NOMO-1 treated with DMSO at 0.1 percent for 48 hours (cell line): Measurements from ENCODE around the gene CFAP100.

ENCODE experiments used
- DNase-seq: peaks from one replicate; lab custom pipeline; 2025; ENCODE audit not compliant: unreplicated experiment; lab: John Stamatoyannopoulos, UW

CFAP100 gene

GRCh38 chr3:126419886-126420786 is 25.4 kb downstream of the CFAP100 start:
- DNase-seq, result no peak

- no peak for DNase-seq
These were observed 26.9 kb downstream of the CFAP100 start for GRCh38 chr3:126421573-126422119.

DNA sequence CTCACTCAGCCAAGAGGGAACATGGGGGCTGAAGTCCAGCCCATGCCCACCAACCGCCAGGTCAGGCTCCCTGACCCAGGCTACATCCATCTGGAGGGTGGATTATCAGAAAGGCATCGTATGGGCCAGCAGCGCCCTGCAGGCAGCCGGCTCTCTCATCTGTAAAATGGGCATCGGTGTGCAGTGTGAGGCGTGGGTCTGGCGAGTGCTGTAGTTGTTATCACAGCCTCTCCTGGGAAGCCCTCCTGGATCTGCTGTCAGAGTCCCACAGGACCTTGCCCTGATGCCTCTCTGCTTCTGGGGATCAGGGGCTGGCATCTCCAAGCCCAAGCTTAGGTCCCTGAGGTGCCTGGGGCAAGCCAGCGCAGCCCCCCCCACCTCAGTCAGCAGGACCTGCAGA is 27.4 kb downstream of the CFAP100 start:
- DNase-seq, result no peak

GRCh38 chr3:126422571-126423091 is 27.9 kb downstream of the CFAP100 start:
- DNase-seq, result no peak

DNA sequence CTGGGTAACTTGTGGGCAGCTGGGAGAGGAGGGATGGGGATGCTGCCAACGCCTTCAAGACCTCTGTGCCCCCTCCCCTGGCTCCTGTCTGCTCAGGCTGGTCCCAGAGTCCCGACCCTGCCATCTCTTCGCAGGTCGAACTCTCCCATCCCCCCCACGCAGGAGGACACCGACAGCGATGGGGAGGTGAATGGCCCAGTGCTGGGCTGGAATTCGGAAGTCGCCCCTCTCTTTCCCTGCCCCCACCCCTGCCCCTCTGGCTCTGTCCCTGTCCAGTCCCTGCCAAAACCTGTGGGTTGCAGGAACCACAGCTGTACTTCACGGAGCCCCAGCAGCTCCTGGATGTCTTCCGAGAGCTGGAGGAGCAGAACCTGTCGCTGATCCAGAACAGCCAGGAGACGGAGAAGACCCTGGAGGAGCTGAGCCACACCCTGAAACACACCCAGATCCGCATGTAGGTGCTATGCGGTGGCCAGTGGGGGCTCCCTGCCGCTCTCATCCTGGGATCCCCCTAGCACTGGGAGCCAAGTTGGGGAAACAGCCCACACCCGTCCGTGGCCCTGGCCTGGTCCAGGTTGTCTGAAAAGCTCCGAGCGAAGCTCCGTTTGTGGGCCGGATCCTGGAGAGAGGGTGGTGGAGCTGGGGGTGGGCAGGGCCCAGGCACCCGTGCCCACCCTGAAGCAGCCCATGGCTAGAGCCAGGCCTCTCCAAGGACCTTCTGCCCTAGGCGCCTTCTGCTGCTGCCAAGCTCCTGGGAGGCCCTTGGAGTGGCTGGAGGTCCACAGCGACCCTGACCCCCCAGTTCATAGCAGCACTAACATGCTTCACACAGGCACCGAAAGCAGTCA is 28.7 kb downstream of the CFAP100 start:
- peak; percentile 29 for DNase-seq

DNA sequence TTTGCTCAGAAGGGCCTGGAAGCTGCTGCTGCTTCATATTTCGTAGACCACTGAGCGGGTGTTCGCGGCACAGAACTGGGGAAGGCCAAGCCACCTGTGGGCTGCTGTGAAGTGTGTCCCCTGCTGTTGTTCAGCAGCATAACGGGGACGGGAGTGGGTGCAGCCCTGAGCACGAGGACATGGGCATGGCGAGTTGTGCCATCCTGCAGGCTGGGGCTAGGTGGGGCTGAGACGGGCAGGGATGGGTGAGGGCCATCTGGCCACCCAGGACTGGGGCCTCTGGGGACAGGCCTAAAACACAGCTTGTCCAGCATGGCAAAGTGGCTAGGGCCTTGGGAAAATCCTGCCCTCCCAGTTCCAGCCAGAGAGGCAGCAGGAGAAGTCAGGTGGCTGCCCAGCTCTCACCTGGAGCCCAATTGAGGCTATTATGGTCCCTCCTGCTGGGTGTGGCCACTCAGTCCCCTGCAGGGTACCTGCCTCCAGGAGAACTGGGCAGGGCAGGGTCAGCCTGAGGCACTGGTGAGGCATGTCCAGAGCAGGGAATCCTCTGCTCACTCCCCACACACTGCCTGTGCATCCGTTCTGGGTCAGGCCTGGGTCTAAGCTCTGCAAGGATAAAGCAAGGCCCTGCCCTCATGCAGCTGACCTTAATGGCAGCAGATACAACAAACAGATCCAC is 29.5 kb downstream of the CFAP100 start:
- DNase-seq, result no peak

GRCh38 chr3:126424751-126425150 is 30.0 kb downstream of the CFAP100 start:
- no peak for DNase-seq

DNA sequence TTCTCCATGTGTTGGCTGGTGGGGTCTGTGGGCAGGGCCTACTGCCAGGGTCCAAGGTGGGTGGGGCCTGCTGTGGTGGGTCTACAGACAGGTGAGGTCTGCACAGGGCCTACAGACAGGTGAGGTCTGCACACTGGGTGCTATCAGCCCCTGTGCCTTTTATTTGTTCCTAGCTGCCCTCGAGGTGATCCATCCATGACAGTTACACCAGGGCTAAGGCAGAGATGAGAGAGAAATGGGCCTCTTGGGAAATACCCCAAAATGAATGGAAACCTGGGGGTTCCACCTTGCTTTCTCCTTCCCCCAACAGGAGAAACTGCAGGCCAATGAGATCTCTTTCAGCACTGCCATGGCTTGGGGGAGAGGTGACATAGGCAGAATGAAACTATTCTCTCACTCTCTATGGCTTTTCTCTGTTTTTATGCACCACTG is 36.4 kb downstream of the CFAP100 start:
- DNase-seq, result no peak

- no peak for DNase-seq
These were observed 37.8 kb downstream of the CFAP100 start for GRCh38 chr3:126432361-126433104.

GRCh38 chr3:126433105-126433430 is 38.4 kb downstream of the CFAP100 start:
- DNase-seq, result no peak

DNA sequence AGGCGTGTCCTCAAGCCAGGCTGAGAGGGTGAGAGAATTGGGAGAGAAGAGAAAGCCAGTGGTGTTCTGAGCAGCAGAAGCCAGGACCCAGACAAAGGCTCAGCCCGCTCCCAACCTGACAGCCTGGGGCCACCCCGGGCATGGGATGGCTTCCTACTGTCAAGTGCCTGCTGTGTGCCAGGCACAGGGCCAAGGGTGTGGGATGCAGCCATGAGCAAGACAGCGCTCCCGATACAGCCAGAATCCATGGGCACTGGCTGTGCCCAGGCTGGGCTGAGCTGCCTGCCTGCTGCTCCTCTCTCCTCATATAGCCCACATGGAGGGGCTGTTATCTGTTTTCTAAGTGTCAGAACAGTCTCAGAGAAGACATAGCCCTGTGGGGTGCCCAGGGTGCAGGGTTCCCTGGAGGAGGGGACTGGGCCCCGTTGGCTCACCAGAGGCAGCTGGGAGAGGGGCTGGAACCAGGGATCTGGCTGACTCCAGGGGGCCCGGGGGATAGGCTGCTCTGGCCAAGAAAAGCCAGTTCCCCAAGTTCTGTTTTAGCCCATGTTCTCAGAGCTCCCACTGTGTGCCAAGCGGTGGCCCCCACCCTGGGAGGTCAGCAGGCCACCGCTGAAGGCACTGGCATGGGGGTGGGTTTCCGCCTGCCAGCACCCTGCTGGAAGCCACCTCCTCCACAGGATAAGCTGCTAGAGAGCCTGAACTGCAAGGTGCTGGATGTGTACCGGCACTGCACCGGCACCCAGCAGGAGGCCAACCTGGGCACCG is 39.0 kb downstream of the CFAP100 start:
- no peak for DNase-seq

- no peak for DNase-seq
These were observed 39.5 kb downstream of the CFAP100 start for GRCh38 chr3:126434264-126434590.

DNA sequence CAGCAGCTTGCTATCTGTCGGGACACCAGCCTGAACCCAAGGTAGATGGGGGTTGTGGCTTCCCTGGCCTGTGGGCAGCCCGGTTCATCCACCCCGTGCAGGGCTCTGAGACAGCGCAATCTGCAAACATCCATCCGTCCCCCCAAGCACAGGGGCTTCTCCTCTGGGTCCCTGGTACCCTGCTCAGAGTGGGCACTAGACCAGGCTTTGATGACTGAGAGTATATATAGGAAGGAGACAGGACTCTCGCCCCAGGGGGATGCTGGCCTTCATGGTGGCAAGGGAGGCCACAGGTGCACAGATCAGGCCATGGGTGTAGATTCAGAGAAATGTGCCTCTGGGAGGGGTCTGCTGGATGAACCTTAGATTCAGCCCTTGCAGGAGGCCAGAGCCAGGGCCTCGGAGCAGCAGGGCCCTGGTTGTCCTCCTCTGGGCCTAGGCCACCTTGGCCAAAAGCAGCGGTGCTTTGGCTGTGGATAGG is 40.3 kb downstream of the CFAP100 start:
- no peak for DNase-seq

- no peak for DNase-seq
These were observed 41.0 kb downstream of the CFAP100 start for GRCh38 chr3:126435456-126436315.

GRCh38 chr3:126436826-126437717 is 42.4 kb downstream of the CFAP100 start:
- no peak for DNase-seq

DNA sequence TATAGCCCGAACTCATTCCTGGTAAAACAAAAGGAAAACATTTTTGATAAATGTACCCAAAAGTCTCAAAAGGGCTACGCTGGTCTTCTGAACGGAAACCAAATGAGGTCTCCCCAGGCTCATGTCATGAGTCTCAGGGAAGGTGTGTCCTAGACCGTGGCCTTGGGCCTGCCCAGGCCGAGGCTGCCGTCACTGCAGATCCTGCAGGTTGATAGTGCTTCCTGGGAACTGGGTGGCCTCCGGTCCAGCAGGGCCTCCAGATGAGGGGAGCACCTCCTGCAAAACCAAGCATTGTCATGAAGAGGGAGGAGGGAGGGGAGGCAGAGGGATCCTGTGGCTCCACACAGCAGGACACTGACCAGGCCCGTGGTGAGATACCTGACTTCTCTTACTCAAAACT is 43.5 kb downstream of the CFAP100 start:
- DNase-seq, result no peak

DNA sequence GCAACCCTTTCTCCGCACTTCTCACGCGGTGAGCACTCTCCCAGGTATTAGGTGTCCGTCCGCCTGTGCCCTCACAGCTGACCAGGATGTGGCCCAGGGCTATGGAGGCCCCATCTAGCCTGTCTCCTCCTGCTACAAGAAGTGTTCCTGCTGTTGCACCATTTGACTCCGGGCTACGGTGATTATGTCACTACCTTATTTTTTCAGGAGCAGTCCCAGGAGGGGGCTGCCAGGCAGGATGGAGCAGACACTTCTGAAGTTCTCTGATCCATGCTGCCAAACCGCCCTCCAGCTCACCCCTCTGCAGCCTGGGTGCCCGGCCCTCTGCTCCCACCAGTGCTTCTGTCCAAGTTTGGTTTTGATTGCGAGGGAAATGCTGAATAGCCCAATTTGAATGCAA is 44.0 kb downstream of the CFAP100 start:
- no peak for DNase-seq
